T-helper 9 cell (primary cell): Measurements from ENCODE around the gene HOXB6.

ENCODE experiments used
- DNase-seq: peaks from one replicate; pipeline ENCODE4 v3.0.0-alpha.2; 2020

HOXB6 gene

GRCh38 chr17:48564188-48565021 lies 40.4 kb downstream of the HOXB6 start:
- DNase-seq = no peak

GRCh38 chr17:48563867-48564187 lies 41.0 kb downstream of the HOXB6 start:
- no peak for DNase-seq

DNA sequence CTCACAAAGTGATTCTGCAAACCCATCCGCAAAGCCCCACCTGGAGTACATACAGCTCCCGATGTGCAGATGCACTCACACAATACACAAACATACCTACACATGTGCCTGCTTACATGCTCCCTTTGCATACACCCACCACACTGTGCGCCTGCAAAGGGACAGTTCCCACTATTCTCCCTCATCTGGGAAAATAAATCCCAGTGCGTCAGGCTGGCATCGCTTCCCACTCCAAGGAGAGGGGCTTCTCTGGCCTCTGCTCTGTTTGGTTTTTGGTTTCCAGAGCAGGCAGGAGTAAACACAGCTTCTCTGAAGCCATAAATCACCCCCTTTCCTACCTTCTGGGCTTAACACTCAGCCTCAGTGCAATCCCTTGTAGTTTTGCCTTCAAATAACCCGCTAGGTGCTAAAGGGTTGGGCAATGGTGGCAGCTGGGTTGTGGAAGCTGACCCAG lies 41.4 kb downstream of the HOXB6 start:
- DNase-seq = no peak

DNA sequence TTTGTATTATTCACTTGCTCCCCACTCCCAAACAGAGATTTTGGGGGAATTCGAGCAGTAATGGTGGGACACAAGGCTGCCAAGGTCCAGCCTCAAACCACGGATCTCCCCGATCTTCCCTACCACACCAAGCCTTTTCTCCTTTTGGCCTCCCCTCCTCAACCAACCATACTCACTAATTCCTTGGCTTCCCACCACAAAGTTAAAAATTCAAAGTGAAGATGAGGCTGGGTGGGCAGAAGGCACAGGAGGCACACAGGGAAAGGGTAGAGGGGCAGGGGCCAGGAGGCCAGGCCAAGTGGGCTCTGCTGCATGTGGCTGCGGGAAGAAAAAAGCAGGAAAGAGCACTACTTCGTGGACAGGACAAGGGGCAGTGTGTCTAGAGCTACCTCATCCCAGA lies 41.9 kb downstream of the HOXB6 start:
- no peak for DNase-seq

GRCh38 chr17:48561884-48562810 lies 42.6 kb downstream of the HOXB6 start:
- DNase-seq = no peak

- DNase-seq = no peak
Measured at GRCh38 chr17:48559840-48560817, 44.7 kb downstream of the HOXB6 start.

GRCh38 chr17:48559122-48559839 lies 45.5 kb downstream of the HOXB6 start:
- DNase-seq = no peak

GRCh38 chr17:48558831-48559121 lies 46.0 kb downstream of the HOXB6 start:
- DNase-seq = no peak

DNA sequence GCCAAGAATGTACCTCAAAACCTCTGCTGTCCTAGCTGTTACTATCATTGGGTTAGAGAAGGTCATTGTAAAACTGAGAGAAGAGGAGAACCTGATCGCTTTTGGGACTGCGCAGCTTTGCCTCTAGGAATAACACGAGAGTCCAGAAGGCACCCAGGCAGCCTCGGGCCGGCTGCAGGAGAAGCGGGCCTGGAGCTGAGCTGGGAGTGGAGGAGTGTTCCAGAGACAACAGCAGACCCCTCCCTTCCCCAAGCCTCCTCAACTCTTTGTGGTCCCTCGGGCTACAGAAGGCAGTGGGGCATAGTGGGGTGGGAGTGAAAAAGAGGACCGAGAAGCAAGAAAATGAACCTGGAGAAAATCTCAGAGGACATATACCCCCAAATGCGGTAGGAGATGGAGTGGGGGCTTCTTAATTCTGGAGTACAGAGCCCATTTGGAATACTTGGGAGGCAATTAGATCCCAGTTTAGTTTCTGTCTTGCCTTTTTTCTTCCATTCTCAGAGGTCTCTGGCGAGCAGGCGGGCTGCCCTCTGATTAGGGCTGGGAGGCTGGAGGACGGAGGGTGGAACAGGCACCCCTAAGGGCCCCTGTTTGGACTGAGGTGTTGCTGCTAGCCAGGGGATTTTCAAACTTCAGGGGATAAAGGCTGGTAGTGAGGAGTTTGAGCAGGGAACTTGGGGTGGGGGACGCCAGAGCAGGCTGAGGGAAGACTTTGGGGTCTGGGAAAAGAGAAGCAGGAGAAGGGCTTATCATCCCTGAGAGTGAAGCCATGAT lies 46.5 kb downstream of the HOXB6 start:
- DNase-seq = no peak

- no peak for DNase-seq
Measured at GRCh38 chr17:48556576-48557401, 48.0 kb downstream of the HOXB6 start.

DNA sequence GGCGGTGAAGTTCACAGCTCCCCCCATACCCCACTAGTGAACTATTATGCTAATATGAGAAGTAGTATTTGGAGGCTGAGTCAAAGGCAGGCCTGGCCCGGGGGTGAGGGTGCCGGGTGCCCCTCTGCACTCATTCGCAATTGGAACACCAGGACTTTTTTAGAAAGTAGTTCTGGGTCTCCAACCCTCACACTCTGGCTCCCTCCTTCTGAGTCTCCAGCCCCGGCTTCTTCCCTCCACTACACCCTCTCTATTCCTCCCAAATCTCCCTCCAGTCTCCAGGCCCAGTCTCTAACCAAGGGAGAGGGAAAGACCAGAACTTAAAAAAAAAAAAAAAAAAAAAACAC lies 48.6 kb downstream of the HOXB6 start:
- DNase-seq = no peak

- DNase-seq = no peak
Measured at GRCh38 chr17:48555258-48556228, 49.2 kb downstream of the HOXB6 start.

DNA sequence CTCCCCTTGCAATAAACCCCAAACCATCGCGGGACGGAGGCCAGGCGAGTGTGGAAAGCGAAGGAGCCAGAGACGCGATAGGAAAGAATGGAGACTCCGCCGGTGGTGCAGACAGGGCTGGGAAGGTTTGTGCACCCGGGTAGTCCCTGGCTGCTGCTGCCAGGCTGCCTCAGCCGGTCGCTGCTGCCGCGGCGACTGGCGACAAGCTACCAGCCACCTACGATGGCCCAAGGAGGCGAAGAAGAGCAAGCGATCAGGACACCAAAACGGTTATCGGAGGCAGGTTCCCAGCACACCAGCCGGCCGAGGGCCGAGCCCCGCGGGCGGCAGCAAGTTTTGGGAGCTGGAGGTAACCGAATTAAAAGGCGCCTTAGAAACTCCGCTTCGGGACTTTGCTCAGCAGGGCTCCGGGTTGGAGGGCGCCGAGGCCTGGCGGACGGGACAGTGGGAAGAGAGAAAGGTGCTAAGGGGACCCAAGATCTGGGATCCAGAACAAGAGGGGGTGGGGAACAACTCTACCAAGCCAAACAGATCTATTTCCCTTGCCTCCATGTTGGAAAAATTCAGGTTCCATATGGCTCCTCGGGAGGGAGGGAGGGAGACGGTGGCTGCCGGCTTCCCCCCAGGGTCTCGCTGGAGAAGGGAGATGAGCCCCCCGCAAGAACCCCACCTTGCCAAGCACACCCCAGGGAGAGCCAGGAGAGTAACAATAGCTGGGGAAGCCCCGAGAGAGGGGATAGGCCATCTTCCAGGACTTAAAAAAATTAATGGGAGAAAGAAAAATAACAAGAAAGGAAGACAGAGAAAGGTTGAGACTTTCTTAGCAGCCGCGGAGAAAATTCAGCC lies 50.2 kb downstream of the HOXB6 start:
- DNase-seq = no peak

DNA sequence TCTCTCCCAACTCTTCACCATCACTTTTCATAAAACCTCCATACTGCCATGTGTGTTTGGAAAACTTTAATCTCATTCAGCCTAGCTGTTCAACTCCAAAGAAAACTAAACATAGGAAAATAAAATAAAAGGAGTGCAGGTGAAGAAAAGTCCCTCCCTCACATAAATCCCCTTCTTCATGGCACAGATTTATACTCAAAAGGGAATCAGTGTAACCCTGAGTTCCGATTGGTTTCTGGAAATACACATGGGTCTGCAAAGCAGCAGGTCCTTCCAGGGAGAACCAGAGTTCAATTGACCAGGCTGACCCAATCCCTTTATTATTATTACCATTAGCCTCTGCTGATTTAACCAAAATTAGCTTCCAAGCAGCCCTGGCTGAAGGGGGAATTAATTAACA lies 51.0 kb downstream of the HOXB6 start:
- no peak for DNase-seq

DNA sequence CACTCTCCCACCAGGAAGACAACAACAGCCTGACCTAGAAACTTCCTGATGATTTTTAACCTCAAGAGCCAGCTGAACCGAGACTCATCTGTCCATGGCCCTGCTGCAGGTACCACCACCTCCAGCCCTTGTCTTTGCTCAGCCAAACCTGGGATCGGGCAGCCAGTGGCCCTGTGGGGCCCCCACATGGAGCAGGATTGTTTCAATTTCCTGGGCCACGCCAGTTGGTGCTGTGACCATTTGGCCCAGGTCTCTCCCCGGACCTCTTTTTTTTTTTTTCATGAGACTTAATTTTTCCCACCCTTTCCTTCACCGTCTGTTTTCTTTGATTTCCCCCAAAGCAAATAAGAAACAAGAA lies 51.6 kb downstream of the HOXB6 start:
- DNase-seq = no peak

GRCh38 chr17:48552466-48553189 lies 52.2 kb downstream of the HOXB6 start:
- DNase-seq = no peak

- no peak for DNase-seq
Measured at GRCh38 chr17:48551596-48552465, 53.0 kb downstream of the HOXB6 start.
